ENCODE measurements around the gene LDLR.
A peak's percentile ranks its signal among the peaks of the same experiment; 100 is the strongest.
"Not testable (repeated sequence)": the region's sequence is repeated elsewhere in the genome, so short reads cannot be mapped to it uniquely, and the experiment has no call there.

LDLR gene

DNA sequence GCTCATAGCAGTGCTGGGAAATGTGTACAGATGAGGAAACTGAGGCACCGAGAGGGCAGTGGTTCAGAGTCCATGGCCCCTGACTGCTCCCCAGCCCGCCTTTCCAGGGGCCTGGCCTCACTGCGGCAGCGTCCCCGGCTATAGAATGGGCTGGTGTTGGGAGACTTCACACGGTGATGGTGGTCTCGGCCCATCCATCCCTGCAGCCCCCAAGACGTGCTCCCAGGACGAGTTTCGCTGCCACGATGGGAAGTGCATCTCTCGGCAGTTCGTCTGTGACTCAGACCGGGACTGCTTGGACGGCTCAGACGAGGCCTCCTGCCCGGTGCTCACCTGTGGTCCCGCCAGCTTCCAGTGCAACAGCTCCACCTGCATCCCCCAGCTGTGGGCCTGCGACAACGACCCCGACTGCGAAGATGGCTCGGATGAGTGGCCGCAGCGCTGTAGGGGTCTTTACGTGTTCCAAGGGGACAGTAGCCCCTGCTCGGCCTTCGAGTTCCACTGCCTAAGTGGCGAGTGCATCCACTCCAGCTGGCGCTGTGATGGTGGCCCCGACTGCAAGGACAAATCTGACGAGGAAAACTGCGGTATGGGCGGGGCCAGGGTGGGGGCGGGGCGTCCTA, 15.9 kb downstream of the LDLR start:
- DNase-seq (ENCODE audit: low read depth in 2 of 2), result no peak

DNA sequence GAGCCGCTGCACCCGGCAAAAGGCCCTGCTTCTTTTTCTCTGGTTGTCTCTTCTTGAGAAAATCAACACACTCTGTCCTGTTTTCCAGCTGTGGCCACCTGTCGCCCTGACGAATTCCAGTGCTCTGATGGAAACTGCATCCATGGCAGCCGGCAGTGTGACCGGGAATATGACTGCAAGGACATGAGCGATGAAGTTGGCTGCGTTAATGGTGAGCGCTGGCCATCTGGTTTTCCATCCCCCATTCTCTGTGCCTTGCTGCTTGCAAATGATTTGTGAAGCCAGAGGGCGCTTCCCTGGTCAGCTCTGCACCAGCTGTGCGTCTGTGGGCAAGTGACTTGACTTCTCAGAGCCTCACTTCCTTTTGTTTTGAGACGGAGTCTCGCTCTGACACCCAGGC, 17.2 kb downstream of the LDLR start:
- no peak for DNase-seq (ENCODE audit: low read depth in 2 of 2)

DNA sequence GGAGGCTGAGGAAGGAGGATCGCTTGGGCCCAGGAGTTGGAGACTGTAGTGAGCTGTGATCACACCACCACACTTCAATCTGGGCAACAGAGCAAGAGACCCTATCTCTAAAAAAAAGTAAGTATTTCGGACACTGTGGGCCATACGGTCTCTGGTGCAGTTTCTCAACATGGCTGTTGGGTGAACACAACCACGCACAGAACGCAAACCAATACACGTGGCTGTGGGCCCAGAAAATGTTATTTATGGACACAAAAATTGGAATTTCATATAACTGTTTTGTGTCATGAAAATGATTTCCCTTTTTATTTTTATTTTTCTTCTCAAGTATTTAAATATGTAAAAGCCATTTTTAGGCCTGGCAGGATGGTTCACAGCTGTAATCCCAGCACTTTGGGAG, 19.5 kb downstream of the LDLR start:
- no peak for DNase-seq (ENCODE audit: low read depth in 2 of 2)

DNA sequence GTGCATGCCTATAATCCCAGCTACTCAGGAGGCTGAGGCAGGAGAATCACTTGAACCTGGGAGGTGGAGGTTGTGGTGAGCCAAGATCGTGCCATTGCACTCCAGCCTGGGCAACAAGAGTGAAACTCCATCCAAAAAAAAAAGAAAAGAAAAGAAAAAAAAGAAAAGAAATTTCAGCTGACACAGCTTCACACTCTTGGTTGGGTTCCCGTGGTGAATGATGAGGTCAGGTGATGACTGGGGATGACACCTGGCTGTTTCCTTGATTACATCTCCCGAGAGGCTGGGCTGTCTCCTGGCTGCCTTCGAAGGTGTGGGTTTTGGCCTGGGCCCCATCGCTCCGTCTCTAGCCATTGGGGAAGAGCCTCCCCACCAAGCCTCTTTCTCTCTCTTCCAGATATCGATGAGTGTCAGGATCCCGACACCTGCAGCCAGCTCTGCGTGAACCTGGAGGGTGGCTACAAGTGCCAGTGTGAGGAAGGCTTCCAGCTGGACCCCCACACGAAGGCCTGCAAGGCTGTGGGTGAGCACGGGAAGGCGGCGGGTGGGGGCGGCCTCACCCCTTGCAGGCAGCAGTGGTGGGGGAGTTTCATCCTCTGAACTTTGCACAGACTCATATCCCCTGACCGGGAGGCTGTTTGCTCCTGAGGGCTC, 22.0 kb downstream of the LDLR start:
- DNase-seq (ENCODE audit: low read depth in 2 of 2), result no peak

DNA sequence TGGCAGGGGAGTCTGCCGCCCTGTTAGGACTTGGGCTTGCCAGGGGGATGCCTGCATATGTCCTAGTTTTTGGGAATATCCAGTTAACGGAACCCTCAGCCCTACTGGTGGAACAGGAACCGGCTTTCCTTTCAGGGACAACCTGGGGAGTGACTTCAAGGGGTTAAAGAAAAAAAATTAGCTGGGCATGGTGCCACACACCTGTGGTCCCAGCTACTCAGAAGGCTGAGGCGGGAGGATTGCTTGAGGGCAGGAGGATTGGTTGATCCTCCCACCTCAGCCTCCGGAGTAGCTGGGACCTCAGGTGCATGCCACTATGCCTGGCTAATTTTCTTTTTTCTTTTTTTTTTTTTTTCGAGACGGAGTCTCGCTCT, 22.5 kb downstream of the LDLR start:
- DNase-seq (ENCODE audit: low read depth in 2 of 2), result no peak

DNA sequence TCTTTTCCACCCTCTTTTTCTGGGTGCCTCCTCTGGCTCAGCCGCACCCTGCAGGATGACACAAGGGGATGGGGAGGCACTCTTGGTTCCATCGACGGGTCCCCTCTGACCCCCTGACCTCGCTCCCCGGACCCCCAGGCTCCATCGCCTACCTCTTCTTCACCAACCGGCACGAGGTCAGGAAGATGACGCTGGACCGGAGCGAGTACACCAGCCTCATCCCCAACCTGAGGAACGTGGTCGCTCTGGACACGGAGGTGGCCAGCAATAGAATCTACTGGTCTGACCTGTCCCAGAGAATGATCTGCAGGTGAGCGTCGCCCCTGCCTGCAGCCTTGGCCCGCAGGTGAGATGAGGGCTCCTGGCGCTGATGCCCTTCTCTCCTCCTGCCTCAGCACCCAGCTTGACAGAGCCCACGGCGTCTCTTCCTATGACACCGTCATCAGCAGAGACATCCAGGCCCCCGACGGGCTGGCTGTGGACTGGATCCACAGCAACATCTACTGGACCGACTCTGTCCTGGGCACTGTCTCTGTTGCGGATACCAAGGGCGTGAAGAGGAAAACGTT, 24.0 kb downstream of the LDLR start:
- DNase-seq (ENCODE audit: low read depth in 2 of 2), result no peak

DNA sequence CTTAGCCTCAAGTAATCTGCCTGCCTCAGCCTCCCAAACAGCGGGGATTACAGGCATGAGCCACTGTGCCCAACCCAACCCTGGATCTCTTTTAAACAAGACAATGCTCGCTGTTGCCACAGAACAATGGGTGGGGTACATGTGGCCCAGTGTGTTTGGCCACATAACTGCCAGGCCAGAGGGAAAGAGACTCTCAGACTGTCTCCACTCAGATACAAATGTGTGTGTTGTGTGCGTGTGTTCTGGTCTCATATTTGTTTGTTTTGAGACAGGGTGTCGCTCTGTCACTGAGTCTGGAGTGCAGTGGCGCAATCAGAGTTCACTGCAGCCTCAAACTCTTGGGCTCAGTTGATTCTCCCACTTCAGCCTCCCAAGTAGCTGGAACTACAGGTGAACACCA, 25.8 kb downstream of the LDLR start:
- no peak for DNase-seq (ENCODE audit: low read depth in 2 of 2)

DNA sequence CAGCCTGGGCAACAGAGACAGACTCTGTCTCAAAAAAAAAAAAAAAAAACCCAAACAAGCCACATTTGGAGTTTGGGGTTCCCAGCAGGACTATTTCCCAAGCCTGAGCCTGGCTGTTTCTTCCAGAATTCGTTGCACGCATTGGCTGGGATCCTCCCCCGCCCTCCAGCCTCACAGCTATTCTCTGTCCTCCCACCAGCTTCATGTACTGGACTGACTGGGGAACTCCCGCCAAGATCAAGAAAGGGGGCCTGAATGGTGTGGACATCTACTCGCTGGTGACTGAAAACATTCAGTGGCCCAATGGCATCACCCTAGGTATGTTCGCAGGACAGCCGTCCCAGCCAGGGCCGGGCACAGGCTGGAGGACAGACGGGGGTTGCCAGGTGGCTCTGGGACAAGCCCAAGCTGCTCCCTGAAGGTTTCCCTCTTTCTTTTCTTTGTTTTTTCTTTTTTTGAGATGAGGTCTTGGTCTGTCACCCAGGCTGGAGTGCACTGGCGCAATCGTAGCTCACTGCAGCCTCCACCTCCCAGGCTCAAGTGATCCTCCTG, 26.7 kb downstream of the LDLR start:
- no peak for DNase-seq (ENCODE audit: low read depth in 2 of 2)

DNA sequence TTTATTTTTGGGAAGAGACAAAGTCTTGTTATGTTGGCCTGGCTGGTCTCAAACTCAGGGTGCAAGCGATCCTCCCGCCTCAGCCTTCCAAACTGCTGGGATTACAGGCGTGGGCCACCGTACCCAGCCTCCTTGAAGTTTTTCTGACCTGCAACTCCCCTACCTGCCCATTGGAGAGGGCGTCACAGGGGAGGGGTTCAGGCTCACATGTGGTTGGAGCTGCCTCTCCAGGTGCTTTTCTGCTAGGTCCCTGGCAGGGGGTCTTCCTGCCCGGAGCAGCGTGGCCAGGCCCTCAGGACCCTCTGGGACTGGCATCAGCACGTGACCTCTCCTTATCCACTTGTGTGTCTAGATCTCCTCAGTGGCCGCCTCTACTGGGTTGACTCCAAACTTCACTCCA, 27.2 kb downstream of the LDLR start:
- no peak for DNase-seq (ENCODE audit: low read depth in 2 of 2)

DNA sequence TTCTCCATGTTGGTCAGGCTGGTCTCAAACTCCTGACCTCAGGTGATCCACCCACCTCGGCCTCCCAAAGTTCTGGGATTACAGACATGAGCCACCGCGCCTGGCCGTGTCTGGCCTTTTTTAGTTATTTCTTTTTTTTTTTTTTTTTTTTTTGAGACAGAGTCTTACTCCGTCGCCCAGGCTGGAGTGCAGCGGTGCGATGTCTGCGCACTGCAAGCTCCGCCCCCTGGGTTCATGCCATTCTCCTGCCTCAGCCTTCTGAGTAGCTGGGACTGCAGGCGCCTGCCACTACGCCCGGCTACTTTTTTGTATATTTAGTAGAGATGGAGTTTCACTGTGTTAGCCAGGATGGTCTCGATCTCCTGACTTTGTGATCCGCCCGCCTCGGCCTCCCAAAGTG, 32.7 kb downstream of the LDLR start:
- DNase-seq (ENCODE audit: low read depth in 2 of 2), result not testable (repeated sequence)

DNA sequence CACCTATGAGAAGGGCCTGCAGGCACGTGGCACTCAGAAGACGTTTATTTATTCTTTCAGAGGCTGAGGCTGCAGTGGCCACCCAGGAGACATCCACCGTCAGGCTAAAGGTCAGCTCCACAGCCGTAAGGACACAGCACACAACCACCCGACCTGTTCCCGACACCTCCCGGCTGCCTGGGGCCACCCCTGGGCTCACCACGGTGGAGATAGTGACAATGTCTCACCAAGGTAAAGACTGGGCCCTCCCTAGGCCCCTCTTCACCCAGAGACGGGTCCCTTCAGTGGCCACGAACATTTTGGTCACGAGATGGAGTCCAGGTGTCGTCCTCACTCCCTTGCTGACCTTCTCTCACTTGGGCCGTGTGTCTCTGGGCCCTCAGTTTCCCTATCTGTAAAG, 33.9 kb downstream of the LDLR start:
- no peak for DNase-seq (ENCODE audit: low read depth in 2 of 2)

DNA sequence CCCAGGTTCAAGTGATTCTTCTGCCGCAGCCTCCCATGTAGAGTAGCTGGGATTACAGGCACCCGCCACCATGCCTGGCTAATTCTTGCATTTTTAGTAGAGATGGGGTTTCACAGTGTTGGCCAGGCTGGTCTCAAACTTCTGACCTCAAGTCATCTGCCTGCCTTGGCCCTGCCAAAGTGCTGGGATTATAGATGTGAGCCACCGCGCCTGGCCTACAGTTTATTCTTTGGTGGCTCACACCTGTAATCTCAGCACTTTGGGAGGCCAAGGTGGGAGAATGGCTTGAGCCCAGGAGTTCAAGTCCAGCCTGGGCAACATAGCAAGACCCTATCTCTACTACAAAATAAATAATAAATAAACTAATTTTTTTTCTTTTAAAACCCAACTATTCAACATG, 34.9 kb downstream of the LDLR start:
- DNase-seq (ENCODE audit: low read depth in 2 of 2), result not testable (repeated sequence)

DNA sequence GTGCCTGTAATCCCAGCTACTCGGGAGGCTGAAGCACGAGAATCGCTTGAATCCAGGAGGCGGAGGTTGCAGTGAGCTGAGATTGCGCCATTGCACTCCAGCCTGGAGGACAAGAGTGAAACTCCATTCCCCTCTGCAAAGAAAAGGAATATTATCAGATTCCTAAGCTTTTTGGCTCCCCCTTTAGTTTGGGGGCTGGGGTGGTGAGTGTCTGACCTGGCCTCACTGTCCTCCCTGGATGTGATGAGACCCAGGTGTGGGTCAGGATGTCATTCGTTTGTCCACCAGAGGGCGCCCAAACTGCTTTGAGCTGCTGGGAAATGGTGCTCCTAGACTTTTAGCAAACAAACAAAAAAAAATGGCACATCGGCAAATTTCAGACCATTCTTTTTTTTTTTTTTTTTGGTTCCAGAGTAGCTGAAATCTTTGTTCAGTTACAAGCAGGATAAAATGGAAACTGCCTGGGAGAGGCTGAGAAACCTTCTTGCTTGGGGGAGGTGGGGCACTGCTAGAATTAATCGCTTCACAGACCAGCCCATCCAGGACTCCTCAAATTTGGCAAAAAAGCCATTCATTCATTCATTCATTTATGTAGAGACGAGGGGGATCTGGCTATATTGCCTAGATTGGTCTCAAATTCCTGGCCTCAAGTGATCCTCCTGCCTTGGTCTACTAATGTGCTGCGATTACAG, 36.9 kb downstream of the LDLR start:
- peak; percentile 46 to 55 for DNase-seq (ENCODE audit: low read depth in 2 of 2)

DNA sequence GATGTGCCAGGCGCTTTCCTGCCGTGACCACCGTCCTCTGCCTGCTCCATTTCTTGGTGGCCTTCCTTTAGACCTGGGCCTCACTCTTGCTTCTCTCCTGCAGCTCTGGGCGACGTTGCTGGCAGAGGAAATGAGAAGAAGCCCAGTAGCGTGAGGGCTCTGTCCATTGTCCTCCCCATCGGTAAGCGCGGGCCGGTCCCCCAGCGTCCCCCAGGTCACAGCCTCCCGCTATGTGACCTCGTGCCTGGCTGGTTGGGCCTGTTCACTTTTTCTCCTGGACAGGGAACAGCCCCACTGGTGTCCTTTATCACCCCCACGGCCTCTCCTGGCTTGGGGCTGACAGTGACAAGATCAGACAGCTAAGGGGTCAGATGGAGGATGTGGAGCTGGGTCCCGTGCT, 38.6 kb downstream of the LDLR start:
- DNase-seq (ENCODE audit: low read depth in 2 of 2), result no peak

DNA sequence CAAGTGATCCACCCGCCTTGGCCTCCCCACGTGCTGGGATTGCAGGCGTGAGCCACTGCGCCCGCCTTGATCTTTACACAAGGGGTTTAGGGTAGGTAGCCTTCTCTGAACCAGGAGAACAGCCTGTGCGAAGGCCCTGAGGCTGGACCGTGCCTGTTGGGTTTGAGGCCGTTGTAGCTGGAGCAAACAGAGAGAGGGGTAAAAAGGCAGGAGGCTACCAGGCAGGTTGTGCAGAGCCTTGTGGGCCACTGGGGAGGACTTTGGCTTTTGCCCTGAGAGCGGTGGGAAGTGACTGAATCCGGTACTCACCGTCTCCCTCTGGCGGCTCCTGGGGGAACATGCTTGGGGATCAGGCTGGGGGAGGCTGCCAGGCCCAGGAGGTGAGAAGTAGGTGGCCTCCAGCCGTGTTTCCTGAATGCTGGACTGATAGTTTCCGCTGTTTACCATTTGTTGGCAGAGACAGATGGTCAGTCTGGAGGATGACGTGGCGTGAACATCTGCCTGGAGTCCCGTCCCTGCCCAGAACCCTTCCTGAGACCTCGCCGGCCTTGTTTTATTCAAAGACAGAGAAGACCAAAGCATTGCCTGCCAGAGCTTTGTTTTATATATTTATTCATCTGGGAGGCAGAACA, 41.7 kb downstream of the LDLR start:
- DNase-seq (ENCODE audit: low read depth in 2 of 2), result peak; percentile 32 to 39

DNA sequence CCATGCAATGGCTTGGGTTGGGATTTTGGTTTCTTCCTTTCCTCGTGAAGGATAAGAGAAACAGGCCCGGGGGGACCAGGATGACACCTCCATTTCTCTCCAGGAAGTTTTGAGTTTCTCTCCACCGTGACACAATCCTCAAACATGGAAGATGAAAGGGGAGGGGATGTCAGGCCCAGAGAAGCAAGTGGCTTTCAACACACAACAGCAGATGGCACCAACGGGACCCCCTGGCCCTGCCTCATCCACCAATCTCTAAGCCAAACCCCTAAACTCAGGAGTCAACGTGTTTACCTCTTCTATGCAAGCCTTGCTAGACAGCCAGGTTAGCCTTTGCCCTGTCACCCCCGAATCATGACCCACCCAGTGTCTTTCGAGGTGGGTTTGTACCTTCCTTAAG, 42.2 kb downstream of the LDLR start:
- no peak for DNase-seq (ENCODE audit: low read depth in 2 of 2)

DNA sequence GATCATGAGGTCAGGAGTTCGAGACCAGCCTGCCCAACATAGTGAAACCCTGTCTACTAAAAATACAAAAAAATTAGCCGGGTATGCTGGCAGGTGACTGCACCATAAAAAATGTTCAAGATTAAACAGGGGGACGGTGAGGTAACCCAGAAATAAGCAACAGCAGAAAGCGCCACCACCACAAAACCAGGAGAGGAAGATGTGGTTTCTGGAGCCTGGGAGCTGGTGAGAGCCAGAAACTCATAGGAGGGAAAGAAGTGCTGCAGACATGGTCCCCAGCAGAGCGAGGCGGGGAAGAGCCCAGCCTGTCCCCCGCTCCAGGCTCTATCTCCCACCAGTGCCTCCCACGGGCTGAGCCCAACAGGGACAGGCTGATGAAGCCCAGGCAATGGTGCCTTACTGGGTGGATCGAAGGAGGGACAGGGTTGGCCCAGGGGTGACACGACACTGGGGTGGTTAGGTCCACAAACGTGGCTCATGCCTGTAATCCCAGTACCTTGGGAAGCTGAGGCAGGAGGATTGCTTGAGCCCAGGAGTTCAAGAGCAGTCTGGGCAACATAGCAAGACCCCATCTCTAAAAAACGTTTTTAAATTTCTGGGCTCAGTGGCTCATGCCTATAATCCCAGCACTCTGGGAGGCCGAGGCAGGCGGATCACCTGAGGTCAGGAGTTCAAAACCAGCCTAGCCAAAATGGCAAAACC, 47.3 kb downstream of the LDLR start:
- DNase-seq (ENCODE audit: low read depth in 2 of 2), result no peak

DNA sequence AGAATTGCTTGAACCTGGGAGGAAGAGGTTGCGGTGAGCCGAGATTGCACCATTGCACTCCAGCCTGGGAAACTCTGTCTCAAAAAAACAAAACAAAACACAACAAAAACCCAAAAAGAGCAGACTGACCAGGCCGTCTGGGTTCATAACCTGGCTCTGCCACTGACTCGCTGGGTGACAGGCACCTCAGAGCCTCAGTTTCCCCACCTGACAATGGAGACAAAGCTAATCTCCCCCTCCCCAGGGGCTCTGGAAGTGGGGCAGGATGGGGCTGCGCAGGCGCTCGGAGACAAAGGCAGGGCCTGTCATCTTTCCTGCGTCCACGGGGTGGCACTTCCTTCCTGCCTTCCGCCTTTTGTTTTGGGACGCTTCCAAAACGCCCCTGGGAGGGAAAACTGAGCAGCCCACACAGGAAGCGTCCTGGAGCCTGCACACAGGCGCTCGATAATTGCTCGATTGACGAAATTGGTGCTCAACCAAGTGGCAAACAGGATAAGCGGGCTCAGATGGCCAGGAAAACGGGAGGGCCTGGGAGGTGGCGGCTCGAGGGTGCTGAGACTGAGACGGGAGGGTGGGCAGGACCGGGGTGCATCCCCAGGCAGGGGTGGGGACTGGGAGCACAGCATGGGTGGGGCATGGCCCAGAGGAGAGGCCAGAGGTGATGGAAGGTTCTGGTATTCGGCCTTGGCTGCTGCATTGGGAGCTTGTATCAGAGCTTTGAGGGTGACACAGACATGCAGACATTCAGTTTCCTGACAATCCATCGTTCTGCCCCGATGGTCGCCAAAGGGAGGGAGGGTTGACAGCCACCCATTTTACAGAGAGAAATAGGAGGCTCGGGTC, 48.5 kb downstream of the LDLR start:
- DNase-seq (ENCODE audit: low read depth in 2 of 2), result peak in 1 of 2 donors; percentile 12

DNA sequence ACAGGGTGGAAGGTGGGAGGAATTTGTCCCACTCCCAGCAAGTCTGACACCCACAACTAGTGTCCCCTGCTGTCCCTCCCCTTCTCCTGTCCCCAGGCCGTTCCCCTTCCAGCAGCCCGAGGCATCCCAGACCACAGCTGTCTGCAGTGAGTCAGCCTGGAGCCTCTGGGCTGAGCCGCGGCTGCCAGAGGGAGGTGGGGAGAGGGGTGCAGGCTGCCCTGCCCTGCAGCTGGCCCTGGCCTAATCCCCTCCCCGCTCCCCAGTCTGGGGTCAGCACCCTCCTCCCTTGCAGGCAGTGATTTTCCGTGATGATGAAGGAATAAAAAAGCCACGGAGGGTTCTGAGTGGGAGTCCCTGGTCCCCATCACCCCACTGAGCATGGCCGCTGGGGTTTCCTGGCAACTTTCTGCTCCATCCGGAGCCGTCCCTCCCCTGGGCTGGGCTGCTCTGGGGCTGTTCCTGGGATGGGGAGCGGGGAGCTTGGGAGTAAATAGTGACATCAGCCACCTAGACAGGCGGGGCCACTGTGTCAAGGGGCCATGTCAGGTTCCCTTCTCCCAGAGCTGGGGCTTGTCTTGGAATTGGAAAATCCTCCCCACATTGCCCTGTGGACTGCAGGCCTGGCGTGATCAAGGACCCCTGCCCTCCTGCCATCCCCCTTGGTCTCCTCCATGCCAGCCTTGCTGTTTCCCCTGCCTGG, 49.5 kb downstream of the LDLR start:
- no peak for DNase-seq (ENCODE audit: low read depth in 2 of 2)

DNA sequence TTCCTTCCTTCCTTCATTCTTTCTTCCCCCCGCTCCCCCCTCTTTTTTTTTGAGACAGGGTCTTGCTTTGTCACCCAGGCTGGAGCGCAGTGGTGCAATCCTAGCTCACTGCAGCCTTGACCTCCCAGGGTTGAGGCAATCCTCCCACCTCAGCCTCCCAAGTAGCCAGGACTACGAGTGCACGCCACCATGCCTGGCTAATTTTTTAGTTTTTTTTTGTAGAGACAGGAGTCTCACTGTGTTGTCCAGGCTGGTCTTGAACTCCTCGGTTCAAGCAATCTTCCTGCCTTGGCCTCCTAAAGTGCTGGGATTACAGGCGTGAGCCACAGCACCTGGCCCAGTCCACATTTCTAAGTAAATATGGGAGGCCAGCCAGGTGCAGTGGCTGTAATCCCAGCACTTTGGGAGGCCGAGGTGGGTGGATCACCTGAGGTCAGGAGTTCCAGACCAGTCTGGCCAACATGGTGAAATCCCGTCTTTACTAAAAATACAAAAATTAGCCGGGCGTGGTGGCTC, 50.8 kb downstream of the LDLR start:
- not testable (repeated sequence) for DNase-seq (ENCODE audit: low read depth in 2 of 2)

Data from activated CD8-positive, alpha-beta memory T cell treated with anti-CD3 and anti-CD28 coated beads for 4 hours (primary cell).